H1 (cell line): ENCODE data around the gene ANKS1B. TPM values are rescaled to one million over a fixed set of nuclear protein-coding genes. Genes with fewer than 3 reads are reported as not detected.

ENCODE experiments used
- CTCF ChIP-seq, 3 experiments: IDR thresholded peaks; 1 replicate in 2 of 3; 2 replicates in 1 of 3; pipeline versions ENCODE4 v1.5.1 to v1.6.1; 2011; ENCODE audit warnings: low read length in 3 of 3, mild to moderate bottlenecking in 3 of 3, inconsistent platforms in 2 of 3, low read depth in 1 of 3, moderate library complexity in 1 of 3; ENCODE audit not compliant: insufficient read depth in 1 of 3; ENCODE audit errors: control extremely low read depth in 1 of 3
- GABPA ChIP-seq: IDR thresholded peaks from 2 replicates; pipeline ENCODE4 v1.6.1; 2011; ENCODE audit warnings: mild to moderate bottlenecking, low read length, moderate library complexity, borderline replicate concordance; ENCODE audit not compliant: insufficient read depth
- HDAC2 ChIP-seq, 2 experiments: fragments of 300-600 bp in 1 of 2; sonication (generic) in 1 of 2; IDR thresholded peaks; 2 replicates each; pipeline ENCODE4 v1.6.1; 2011 to 2012; ENCODE audit warnings: low read depth in 2 of 2, low read length in 2 of 2, mild to moderate bottlenecking in 2 of 2, moderate library complexity in 2 of 2, borderline replicate concordance in 1 of 2, inconsistent platforms in 1 of 2
- HDAC6 ChIP-seq: IDR thresholded peaks from one replicate; pipeline ENCODE4 v1.7.1; 2012; ENCODE audit warnings: low read depth, mild to moderate bottlenecking, inconsistent platforms, low read length, moderate library complexity
- SP1 ChIP-seq: IDR thresholded peaks from 2 replicates; pipeline ENCODE4 v1.6.1; 2011; ENCODE audit warnings: low read depth, low read length
- polyA plus RNA-seq, 7 experiments: library from polyadenylated mRNA; depleted of rRNA in 3 of 7; stranded (reverse) in 5 of 7; unstranded in 2 of 7; fragments of >200 nt in 5 of 7; fragments of 200-250 nt in 2 of 7; gene quantifications; 1 replicate in 5 of 7; 2 replicates in 1 of 7; 4 replicates in 1 of 7; pipeline versions ENCODE4 v1.2.1 to v1.2.3, GENCODE V29; 2011 to 2013; ENCODE audit warnings: missing spikeins in 2 of 7, mixed read lengths in 2 of 7
- total RNA-seq: library from RNA; stranded (reverse); fragmentation: NEBNext Ultra II Directional; extraction: Animal tissue kit (Norgen Biotek cat#: 25700); gene quantifications from 2 replicates; pipeline ENCODE4 v1.2.1, GENCODE V29; 2021

ANKS1B gene
- total and polyA plus RNA-seq, 2 of the 8 experiments (the other 6 are each of a cell fraction or from before 2014, with no cell fraction given): 2.7 to 6.1 TPM

- TF ChIP-seq CTCF (IDR thresholded peaks at IDR 0.05; ENCODE audit: control extremely low read depth in 1 of 3, insufficient read depth in 1 of 3, low read depth in 1 of 3, low read length in 3 of 3) (no peak), HDAC6 (no peak), HDAC2 (IDR thresholded peaks at IDR 0.05; ENCODE audit: borderline replicate concordance in 1 of 2, low read depth in 2 of 2, low read length in 2 of 2) (no peak), GABPA (no peak), SP1 (no peak)
Observed at GRCh38 chr12:99709116-99709515, 275.6 kb downstream of the ANKS1B start (continued).
